Measurements from ENCODE around the gene ATP6V1F. TPM values are rescaled to one million over a fixed set of nuclear protein-coding genes. Genes with fewer than 3 reads are reported as not detected.

Gene ATP6V1F
- total RNA-seq, 6 experiments from 2014 or later, result 179 to 212 (median 193) TPM

- H3K27me3 Mint-ChIP-seq (ENCODE audit: insufficient read depth), result peaks cover 20% of the 10 kb centered on the region
- peaks cover 19% of the 10 kb centered on the region; the same call in 1 of the 2 replicates for H3K36me3 Mint-ChIP-seq (ENCODE audit: low read depth)
- no peak overlapping the region for H3K27ac Mint-ChIP-seq
- TF ChIP-seq, protein P1, sequence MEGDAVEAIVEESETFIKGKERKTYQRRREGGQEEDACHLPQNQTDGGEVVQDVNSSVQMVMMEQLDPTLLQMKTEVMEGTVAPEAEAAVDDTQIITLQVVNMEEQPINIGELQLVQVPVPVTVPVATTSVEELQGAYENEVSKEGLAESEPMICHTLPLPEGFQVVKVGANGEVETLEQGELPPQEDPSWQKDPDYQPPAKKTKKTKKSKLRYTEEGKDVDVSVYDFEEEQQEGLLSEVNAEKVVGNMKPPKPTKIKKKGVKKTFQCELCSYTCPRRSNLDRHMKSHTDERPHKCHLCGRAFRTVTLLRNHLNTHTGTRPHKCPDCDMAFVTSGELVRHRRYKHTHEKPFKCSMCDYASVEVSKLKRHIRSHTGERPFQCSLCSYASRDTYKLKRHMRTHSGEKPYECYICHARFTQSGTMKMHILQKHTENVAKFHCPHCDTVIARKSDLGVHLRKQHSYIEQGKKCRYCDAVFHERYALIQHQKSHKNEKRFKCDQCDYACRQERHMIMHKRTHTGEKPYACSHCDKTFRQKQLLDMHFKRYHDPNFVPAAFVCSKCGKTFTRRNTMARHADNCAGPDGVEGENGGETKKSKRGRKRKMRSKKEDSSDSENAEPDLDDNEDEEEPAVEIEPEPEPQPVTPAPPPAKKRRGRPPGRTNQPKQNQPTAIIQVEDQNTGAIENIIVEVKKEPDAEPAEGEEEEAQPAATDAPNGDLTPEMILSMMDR (IDR thresholded peaks at IDR 0.05), result no peak
- DNase-seq, result no peak
- H3K9me3 Mint-ChIP-seq, result no peaks in the 10 kb centered on the region
- no peak overlapping the region for H3K4me3 Mint-ChIP-seq
- no peaks in the 10 kb centered on the region for H3K4me1 Mint-ChIP-seq (ENCODE audit: low read depth)
These were observed 13.5 kb upstream of the ATP6V1F start for GRCh38 chr7:128849156-128849515.

GRCh38 chr7:128849804-128850490 is 12.7 kb upstream of the ATP6V1F start:
- Mint-ChIP-seq H3K36me3 (ENCODE audit: low read depth) (peaks cover 13% of the 10 kb centered on the region; the same call in 1 of the 2 replicates), H3K4me1 (ENCODE audit: low read depth) (no peaks in the 10 kb centered on the region), H3K9me3 (no peaks in the 10 kb centered on the region), H3K4me3 (no peak overlapping the region), H3K27ac (peak overlapping the region; percentile 26; the same call in 1 of the 2 replicates), H3K27me3 (ENCODE audit: insufficient read depth) (peaks cover 22% of the 10 kb centered on the region)
- no peak for DNase-seq
- TF ChIP-seq, protein P1 (IDR thresholded peaks at IDR 0.05), result no peak

GRCh38 chr7:128852537-128853254 is 10.0 kb upstream of the ATP6V1F start:
- Mint-ChIP-seq H3K27me3 (ENCODE audit: insufficient read depth) (peaks cover 23% of the 10 kb centered on the region), H3K9me3 (no peaks in the 10 kb centered on the region; the same call in 1 of the 2 replicates), H3K27ac (0 out of 2 replicates have a peak overlapping the region, but pooled peaks have one; percentile 18), H3K4me1 (ENCODE audit: low read depth) (no peaks in the 10 kb centered on the region), H3K4me3 (no peak overlapping the region), H3K36me3 (ENCODE audit: low read depth) (peaks cover 11% of the 10 kb centered on the region; the same call in 1 of the 2 replicates)
- TF ChIP-seq, protein P1 (IDR thresholded peaks at IDR 0.05), result no peak
- DNase-seq, result no peak

DNA sequence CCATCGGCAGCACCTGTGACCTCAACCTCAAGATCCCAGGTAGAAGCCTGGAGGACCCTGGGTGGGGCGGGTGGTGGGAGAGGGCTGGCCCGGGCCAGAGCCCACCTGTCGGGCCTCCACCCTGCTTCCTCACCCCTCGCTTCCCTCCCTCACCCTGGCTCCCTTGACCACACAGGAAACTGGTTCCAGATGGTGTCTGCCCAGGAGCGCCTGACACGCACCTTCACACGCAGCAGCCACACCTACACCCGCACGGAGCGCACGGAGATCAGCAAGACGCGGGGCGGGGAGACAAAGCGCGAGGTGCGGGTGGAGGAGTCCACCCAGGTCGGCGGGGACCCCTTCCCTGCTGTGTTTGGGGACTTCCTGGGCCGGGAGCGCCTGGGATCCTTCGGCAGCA is 8.9 kb upstream of the ATP6V1F start:
- H3K27ac Mint-ChIP-seq, result no peak overlapping the region
- no peaks in the 10 kb centered on the region for H3K4me1 Mint-ChIP-seq (ENCODE audit: low read depth)
- TF ChIP-seq, protein P1 (IDR thresholded peaks at IDR 0.05), result no peak
- peaks cover 19% of the 10 kb centered on the region for H3K27me3 Mint-ChIP-seq (ENCODE audit: insufficient read depth)
- peaks cover 11% of the 10 kb centered on the region; the same call in 1 of the 2 replicates for H3K36me3 Mint-ChIP-seq (ENCODE audit: low read depth)
- DNase-seq, result no peak
- no peaks in the 10 kb centered on the region; the same call in 1 of the 2 replicates for H3K9me3 Mint-ChIP-seq
- H3K4me3 Mint-ChIP-seq, result no peak overlapping the region

GRCh38 chr7:128854396-128854795 is 8.3 kb upstream of the ATP6V1F start:
- TF ChIP-seq, protein P1 (IDR thresholded peaks at IDR 0.05), result no peak
- no peak overlapping the region for H3K4me3 Mint-ChIP-seq

More at GRCh38 chr7:128854396-128854795, 8.3 kb upstream of the ATP6V1F start:
- H3K27me3 Mint-ChIP-seq (ENCODE audit: insufficient read depth), result peaks cover 25% of the 10 kb centered on the region
- no peak for DNase-seq
- no peaks in the 10 kb centered on the region; the same call in 1 of the 2 replicates for H3K9me3 Mint-ChIP-seq
- no peak overlapping the region for H3K27ac Mint-ChIP-seq
- H3K4me1 Mint-ChIP-seq (ENCODE audit: low read depth), result peaks cover 5% of the 10 kb centered on the region
- H3K36me3 Mint-ChIP-seq (ENCODE audit: low read depth), result peaks cover 17% of the 10 kb centered on the region; the same call in 1 of the 2 replicates

All from HFFc6 (cell line).